ENCODE data around the gene AFF3. TPM values are rescaled to one million over a fixed set of nuclear protein-coding genes. Genes with fewer than 3 reads are reported as not detected.

The AFF3 gene
- total RNA-seq, 1 donor from 2014 or later, result not detected

DNA sequence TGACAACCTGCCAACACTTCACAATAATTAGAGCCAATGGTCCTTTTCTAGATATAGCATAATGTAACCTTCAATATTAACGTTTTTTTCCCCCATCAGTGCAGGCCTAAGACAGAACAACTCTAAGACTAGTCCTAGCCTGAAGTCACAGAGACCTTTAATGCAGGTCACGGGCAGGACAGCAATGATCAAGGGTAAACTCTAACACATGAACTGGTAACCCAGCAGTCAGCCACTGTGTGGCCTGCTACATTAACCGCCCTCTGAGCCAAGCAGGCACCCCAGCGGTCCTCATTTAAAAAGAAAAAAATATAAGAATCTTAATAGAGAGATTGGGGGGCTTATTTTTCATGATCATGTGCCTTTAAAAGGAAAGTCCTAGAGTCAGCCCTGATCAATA, 290.6 kb downstream of the AFF3 start:
- no peak for DNase-seq

DNA sequence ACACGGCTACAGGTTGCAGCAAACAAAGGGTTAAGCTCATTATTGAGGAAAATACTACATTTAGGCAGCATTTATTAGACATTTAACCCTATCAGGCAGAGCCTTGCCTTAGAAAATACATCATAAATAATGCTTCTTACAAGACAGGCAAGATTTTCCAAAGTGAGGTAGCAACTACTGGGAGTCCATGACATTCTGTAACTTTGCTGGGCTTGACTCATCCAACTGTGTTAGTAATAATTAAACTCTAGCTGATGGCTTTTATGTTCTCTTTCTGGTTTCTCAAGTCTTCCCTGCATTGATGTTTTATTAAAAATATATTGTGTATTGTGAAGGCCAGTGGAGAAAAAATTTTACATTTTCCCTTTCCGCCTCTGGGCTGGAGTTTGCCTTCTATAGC, 291.3 kb downstream of the AFF3 start:
- DNase-seq, result no peak

DNA sequence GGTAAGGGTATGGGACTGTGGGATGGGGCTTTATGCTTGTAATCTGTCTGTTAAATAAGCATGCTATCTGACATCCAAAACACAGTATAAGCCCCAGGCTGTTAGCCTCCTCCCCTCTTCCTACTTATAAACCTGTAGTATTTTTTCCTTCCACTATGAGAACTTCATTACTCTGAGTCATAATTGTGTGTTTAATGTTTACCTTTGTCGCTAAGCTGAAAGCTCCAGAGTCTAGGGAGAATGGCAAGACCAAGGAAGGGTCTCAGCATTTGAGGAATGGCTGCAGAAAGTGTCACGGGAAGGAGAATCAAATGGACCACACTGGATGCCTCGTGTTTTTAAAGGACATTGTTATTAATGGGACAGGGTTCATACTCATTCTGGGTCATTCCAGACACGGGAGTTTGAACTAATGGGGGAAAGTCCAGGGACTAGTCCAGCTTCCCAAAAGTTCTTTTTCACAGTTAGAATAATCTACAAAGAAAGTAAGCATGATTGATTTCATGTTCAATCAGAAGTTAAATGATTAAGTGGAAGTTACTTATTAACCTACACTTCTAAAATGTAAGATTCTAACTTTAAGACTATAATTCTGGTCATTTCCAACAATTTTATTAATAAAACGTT, 292.2 kb downstream of the AFF3 start:
- no peak for DNase-seq

DNA sequence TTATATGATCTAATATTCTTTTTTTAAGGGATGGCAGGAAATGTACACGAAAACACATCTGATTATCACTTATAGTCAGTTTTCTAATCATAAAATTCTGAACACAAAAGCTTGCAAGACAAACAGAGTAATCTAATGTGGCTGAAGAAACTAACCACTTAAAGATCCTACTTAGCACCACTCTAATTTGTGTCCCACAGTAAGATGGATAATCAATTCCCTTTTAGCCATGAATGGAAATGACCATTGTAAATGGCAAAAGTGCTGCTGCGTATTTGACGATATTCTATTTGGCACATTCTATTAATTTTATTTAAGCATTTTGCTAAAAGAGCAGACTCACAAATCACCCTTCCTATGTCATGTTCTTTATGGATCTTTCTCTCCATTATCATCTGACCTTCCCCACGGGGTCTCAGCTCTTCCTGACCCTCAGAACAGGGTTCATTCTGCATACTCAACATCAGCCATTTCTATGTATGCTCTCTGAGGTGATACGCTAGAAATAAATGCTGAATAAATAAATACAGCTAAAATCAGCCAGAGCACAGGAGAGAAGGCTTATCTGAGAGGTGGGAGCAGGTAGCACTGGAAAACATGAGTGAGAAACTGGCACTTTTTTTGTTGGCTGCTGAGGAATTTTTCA, 295.8 kb downstream of the AFF3 start:
- no peak for DNase-seq

DNA sequence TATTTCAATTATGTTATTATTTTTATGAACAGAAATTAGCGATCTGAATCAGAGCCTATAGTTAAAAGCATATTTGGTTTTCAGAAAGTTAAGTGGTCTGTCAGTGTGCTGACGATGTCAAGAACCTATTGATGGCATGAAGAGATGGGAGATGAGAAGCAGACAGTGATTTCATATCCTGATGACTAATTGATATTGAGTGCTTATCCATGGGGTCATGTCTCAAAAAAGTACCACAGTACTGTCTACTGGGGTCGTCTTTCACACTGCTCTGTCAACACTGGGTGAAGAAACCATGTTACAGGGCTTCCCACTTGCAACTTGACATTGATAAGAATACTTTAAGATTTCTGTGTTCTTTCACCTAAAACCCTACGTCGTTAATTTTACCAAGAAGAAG, 297.1 kb downstream of the AFF3 start:
- no peak for DNase-seq

DNA sequence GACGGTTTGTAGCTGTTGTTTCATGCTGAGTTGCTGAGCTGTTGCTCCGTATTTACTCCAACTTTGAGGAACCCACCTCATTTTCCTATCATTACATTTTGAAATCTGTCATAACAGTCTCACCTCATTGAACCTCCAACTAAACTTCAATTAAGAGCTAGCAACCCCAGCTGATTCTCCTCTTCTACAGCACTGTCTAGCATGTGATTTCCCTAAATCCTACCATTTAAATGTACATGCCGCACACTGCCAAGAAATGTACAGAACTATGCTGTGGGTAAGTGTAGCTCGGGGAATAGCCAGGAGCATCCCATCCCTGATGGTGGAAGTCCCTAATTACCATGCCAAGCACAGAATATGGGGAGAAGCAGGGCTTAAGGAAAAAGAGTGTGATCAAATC, 299.9 kb downstream of the AFF3 start:
- DNase-seq, result no peak

DNA sequence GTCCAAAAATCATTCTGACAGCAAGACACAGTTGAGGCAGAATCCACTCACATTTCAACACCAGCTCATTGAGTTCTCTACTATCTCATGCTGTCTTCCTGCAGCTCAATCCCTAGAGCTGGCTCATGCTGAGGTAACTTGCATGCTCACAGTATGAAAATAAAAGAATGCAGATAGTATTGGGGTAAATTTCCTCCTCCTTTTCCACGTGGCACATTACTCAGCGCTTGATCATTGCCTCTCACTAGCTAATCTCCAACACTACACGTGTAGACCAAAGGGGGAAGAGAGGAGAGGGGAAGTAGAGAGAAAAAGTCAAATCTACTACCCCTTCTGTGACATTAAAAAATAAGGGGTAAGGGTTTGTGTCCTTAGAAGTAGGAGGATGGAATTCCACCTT, 300.6 kb downstream of the AFF3 start:
- DNase-seq, result no peak

DNA sequence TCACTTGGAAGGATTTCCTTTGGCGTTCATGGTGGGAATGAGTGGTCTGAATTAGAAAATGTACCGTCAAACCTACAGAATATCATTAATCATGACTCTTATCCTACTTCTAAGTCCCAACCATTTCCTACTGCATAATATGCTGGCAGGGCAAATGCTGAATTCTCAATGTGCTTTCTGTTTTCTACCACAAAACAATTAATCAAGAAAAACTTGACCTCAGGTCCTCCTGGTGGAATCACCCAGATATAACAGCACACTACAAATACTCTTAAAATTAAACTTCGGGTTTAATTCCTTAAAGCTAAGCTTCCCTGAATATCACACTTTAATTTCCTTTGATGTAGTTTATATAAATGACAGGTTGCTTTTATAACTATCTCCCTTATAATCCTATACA, 301.6 kb downstream of the AFF3 start:
- no peak for DNase-seq

DNA sequence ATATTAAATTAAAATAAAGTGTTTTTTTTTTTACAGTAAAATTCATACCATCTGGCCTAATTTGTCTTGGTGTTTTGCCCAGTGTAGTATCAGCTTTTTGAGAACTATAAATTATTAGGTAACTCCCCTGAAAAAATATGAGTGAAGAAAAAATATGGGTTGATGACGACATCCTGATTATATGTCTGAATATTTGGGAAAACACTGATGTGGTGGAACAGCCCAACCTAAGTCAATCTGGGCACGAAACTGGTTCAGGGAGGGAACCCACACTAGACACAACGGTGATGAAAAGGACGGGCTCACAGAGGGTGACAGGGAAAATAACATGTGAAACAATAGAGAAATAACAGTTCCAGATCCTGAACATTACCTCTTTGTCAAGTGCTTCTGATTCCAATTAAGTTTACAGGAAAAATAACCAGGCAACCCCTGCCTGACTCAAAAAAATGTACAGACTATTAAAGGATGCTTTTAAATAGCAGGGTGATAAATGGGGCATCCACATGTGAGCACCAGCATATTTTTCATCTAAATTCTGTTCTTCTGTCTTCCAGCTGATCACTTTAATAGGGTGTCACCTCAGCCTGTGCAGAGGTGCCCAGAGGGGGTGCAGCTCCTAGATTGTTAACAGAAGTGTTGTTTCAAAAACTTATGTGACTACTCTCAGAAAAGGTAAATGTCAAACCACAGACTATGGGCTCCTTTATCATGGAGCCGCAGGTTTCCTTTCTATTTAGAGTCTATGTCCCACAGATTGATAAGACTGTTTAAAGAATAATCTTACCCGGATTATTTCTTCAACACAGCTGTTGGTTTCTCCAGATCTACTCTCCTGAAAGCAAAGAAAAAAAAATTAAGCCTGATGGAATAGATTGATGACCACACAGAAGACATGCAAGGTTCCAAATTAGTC, 305.4 kb downstream of the AFF3 start:
- no peak for DNase-seq

DNA sequence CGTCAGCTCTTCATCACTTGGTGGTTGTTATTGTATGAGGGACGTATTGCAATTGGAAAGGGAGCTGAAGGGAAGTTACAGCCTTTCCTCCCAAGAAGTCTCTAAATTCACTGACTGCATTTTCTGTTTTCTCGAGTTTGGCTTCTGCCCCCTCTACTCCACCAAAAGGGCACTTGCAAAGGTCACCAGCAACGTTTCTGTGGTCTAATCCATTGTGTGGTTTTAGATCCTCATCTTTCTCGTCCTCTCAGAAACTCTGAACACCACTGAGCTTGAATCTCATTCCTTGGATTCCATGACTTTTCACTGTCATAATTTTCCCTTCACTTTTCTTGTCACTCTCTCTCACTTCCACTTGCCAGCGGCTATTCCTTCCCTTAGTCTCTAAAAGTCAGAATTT, 308.0 kb downstream of the AFF3 start:
- no peak for DNase-seq

DNA sequence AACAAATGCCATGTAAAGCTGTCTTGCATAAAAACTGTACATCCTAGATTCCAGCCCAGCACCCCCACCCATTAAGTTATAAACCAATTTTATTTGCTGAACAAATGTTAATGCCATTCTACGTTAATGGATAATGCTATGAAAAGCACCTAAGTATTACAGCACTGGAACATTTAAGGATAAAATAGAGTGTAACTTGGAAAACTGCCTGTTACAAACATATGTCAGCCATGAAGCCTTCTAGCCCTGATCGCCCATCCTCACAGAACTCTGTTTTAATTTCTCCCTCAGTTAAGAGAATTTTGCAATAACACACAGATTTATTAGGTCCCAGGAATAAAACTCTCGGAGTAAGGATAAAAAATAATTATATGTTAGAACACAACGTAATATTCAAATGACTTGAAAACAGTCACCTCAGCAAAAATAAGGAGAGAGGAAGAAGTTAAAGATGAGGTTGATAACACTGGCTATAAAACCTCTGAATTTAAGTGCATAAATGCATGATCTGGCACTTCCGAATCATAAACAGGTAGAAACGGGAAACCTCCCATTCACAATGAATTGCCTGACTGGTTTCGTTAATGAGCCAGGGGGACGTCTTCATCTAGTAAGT, 308.7 kb downstream of the AFF3 start:
- no peak for DNase-seq

DNA sequence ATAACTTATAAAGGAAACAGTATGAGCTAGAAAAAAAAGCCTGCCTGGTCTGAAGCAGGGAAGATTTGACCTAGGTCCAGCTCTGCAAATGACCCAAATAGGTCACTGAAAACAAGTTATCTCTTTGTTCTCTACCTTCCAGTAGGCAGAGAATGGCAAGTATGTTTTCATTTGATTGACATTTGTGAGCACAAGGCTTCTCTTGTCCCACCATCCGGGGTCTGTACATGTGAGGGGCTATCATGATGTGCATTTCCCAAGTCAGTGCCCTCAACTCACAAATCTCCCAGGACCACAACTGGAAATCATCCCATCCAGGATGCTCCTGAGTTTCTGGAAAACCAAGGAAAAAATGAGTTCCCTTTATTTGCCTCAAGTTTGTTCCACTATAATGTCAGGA, 309.5 kb downstream of the AFF3 start:
- no peak for DNase-seq

DNA sequence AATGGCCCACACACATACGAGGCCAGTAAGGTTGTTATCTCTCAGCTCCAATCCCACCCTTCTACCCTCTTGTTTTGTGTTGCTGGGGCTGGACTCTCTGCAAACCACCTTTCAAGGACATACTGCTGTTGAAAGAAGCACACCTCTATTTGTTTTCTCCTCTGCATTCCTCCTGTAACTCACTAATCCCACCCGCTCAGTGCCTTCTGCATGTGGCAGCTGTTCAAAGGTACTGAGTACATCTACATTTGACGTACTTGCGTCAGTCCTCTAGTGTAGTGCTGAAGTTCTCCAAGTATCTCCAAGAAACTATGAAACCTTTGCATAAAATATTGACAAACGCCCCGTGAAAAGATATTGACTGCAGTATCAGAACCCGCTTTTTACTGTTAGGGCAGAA, 310.6 kb downstream of the AFF3 start:
- DNase-seq, result no peak

DNA sequence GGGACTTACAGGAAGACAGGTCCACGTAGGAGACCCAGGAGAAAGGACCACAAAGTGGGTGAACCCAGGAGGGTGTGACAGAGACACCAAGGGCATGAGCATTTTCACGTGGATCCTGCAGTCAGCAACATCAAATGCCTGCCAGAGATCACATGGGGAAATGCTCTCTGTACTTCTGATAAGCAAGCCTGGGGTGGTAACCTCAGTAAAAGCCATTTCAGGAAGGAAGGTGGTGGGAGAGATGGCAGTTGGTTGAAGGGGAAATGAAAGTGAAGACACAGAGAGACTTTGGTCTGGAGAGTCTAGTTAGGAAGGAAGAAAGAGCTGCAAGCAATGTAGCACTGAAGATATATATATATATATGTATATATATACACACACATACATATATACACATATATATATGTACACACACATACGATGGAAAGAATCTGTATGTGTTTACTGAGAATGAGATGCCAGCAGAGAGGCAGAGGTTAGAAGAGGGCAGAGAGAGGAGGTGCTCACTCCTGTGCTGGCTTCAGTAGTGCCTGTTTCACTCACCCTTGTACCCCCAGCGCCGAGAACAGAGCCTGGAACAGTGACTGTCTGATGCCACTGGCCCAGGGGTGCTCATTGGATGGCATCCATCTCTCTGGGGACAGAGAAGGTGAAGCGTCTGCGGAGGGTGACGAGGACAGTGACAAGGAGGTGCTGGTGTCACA, 314.9 kb downstream of the AFF3 start:
- no peak for DNase-seq

DNA sequence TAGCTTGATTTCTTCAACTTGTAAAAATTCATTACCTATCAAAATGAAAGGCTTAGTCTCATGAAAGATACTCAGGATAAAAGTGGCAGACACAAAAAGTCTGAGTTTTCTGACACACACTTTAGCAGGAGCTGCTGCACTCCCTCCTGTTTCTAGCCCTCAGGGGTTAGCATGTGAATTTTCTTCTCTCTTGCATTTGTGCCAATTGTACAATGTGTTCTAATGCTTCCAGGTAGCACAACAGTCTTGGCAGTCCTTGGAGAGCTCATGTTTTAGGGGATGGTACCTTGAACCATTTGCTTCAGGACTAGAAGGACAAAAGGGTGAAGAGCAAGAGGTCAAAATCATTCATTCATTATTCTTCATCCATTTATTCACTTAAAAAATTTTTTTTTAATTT, 316.8 kb downstream of the AFF3 start:
- DNase-seq, result no peak

DNA sequence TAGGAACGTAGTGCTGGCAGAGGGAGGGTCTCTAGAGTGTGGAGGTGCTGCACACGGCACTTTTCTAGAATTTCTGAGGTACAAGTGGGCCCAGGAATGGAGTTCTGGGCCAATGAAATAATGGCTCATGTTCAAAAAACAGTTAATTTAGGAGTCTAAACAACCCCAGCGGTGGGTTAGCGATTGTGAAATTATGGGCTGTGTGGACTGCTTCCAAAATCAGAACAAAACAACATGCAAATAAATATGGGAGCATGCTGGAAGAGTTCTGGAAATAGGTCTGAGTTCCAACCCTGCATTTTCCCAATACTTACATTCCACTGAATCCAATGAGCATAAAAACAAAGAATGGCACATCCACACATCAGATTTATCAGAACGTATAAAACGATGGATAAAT, 317.6 kb downstream of the AFF3 start:
- DNase-seq, result no peak

DNA sequence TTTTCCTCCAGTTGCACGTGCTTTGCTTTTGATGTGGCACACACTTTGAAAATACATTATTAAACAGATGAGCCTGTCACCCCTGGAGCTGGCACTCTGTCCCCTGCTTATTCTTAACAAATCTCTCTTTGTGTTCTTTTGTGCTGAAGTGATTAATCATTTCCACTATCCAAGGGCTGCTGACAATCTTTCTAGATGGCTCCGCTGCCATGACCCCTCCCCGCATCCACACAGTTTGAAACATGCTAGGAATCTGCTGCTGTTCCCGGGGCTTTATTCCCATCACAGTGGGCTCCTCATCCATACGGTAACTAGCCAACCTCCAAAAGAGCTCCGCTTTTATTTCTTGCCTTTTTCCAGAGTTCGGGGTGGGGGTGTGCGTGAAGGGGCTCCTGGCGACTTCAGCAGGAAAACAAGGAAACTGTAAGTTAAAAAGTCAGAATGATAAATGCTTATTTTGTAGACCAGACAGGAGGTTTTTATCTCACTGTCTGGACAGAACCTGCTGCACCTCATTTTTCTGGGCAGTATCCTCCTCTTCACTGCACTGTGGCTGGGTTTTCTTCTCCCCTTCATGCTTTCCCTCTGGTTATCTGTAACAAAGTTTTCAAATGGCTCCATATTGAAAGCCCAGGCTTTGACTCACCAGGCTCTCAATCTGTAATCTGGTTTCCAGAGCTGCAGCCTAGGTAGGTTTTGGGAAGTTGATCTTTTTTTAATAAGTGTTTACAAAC, 319.7 kb downstream of the AFF3 start:
- DNase-seq, result no peak

DNA sequence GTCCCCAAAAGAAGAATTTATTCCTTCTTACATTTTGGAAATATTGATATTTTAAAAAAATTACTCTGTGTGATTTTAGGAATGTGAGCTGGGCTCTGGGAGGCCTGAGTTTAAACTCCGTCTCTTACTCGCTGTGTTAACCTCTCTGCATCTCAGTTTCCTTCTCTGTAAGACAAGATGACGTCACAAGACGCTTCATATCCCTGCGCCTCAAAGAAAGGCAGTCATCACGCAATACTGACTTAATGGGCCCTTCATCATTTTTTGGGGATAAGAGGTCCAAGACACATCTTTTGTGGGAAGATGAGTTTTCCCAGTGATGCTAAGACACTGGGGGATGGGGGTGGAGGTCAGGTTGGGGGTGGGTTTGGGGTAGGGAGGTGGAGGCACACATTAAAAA, 320.4 kb downstream of the AFF3 start:
- DNase-seq, result no peak

DNA sequence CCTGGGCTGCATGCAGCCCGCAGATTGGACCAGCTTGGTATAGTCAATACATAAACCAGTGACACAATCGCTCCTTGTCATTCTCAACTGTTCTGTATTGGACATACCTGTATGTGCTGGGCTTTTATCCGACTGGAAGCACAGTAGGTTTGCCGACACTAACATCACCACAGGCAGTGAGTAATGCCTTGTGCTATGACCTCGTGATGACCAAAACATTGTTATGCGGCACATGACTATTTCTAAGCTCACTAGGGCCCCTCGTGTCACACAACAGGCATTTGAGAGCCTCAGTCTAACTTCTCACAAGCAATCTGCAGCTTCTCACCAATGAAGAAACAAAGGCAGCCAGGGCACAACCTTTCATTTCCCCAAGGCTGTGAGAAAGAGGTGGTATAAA, 320.8 kb downstream of the AFF3 start:
- DNase-seq, result peak; percentile 41

DNA sequence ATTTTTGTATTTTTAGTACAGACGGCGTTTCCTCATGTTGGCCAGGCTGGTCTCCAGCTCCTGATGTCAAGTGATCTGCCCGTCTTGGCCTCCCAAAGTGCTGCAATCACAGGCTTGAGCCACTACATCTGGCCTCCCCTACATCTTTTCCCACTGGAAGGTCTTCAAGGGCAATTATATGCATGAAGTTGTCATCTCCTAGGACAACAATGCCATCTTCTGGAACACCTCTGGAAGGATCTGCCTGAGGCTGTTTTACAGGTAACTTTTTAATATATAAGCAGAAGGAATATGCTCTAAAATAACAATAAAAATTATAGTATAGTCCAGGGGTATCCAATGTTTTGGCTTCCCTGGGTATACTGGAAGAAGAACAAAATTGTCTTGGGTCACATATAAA, 321.4 kb downstream of the AFF3 start:
- no peak for DNase-seq

DNA sequence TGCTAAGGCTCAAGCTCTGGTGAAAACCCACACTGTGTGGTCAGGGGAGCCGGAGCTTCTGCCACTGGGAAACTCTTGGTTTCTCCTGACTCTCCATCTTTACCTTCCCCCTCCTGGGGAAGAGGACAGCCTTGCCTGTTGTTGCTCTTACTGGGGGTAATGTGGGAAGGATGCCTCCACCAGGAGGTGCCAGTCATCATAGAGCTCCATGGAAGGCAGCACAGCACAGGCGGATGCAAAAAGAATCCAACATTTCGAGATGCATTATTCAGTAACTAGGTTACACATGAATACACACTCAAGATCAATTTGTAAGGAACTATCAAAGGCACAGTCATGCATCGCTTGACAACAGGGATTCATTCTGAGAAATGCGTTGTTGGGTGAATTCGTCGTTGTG, 322.6 kb downstream of the AFF3 start:
- peak; percentile 31 for DNase-seq

DNA sequence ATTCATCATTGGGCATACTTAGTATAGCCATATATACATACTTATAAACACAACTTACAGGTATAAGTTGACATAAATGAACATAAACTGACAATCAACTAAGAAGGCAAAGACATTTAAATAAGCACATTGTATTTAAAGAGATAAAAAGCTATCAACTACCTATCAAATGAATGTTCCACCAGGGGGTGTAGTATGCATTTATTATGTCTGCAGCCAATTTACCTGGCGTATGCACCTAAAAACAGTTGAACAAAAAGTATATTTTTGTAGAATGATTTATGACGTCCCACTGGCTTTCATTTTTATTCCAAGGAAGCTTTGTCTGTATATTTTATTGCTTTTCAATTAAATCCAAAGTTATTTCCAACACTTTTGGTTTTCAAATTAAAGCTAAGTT, 323.5 kb downstream of the AFF3 start:
- peak; percentile 63 for DNase-seq
